RWPE2 (cell line): ENCODE measurements around the gene RAP1GDS1.

ENCODE experiments used
- ATAC-seq: fragments of 200-7000 bp; cut with Tn5 transposase; 3 replicates; pipeline ENCODE4 v1.9.1; 2021; ENCODE audit warnings: low read depth
- DNase-seq: peaks from one replicate; pipeline ENCODE4 v3.0.0-alpha.2; 2020; ENCODE audit warnings: low spot score
- H3K27ac ChIP-seq: fragments of 450-650 bp; 2 replicates; pipeline ENCODE4 v1.5.1; 2017; ENCODE audit warnings: mild to moderate bottlenecking; ENCODE audit not compliant: poor library complexity, severe bottlenecking
- H3K27me3 ChIP-seq: fragments of 250-450 bp; sonication (Bioruptor Pico); 2 replicates; pipeline ENCODE4 v1.5.1; 2021; ENCODE audit warnings: mild to moderate bottlenecking, moderate library complexity; ENCODE audit not compliant: insufficient read depth, poor library complexity, severe bottlenecking
- H3K36me3 ChIP-seq: fragments of 250-450 bp; sonication (Bioruptor Pico); 2 replicates; pipeline ENCODE4 v1.5.1; 2020; ENCODE audit warnings: low read depth, mild to moderate bottlenecking, moderate library complexity
- H3K4me1 ChIP-seq: fragments of 250-450 bp; sonication (Bioruptor Pico); 2 replicates; pipeline ENCODE4 v1.5.1; 2021; ENCODE audit warnings: mild to moderate bottlenecking, moderate library complexity; ENCODE audit not compliant: insufficient read depth, poor library complexity, severe bottlenecking
- H3K4me3 ChIP-seq: fragments of 250-450 bp; sonication (Bioruptor Pico); 2 replicates; pipeline ENCODE4 v1.5.1; 2021; ENCODE audit warnings: mild to moderate bottlenecking, moderate library complexity; ENCODE audit not compliant: severe bottlenecking
- H3K9me3 ChIP-seq: fragments of 250-450 bp; sonication (Bioruptor Pico); 2 replicates; pipeline ENCODE4 v1.5.1; 2021; ENCODE audit warnings: mild to moderate bottlenecking, moderate library complexity; ENCODE audit not compliant: severe bottlenecking
- CTCF ChIP-seq: fragments of 450-650 bp; IDR thresholded peaks from one replicate; pipeline ENCODE4 v1.5.1; 2017; ENCODE audit warnings: mild to moderate bottlenecking, moderate library complexity; ENCODE audit not compliant: poor library complexity, severe bottlenecking

RAP1GDS1 gene

GRCh38 chr4:98293104-98293887, 32.1 kb downstream of the RAP1GDS1 start:
- Histone ChIP-seq H3K9me3 (no peaks in the 10 kb centered on the region), H3K27ac (no peak overlapping the region), H3K4me1 (no peaks in the 10 kb centered on the region), H3K4me3 (no peak overlapping the region), H3K27me3 (no peaks in the 10 kb centered on the region), H3K36me3 (peaks cover 42% of the 10 kb centered on the region)
- TF ChIP-seq CTCF, result no peak
- DNase-seq, result no peak
- ATAC-seq, result no peak

- Histone ChIP-seq H3K36me3 (peaks cover 51% of the 10 kb centered on the region), H3K4me1 (no peaks in the 10 kb centered on the region), H3K27me3 (no peaks in the 10 kb centered on the region), H3K9me3 (peaks cover 4% of the 10 kb centered on the region), H3K27ac (no peak overlapping the region), H3K4me3 (no peak overlapping the region)
- DNase-seq (no peak), ATAC-seq (no peak)
- TF ChIP-seq CTCF, result no peak
Observed at GRCh38 chr4:98298022-98298421, 36.8 kb downstream of the RAP1GDS1 start.

- Histone ChIP-seq H3K27ac (no peak overlapping the region), H3K36me3 (peaks cover 24% of the 10 kb centered on the region), H3K9me3 (peaks cover 8% of the 10 kb centered on the region), H3K4me3 (no peak overlapping the region), H3K27me3 (no peaks in the 10 kb centered on the region), H3K4me1 (no peaks in the 10 kb centered on the region)
- no peak for DNase-seq
- ATAC-seq, result no peak
- TF ChIP-seq CTCF, result no peak
Observed at GRCh38 chr4:98300706-98301105, 39.5 kb downstream of the RAP1GDS1 start.

- Histone ChIP-seq H3K27ac (no peak overlapping the region), H3K4me3 (no peak overlapping the region), H3K4me1 (no peaks in the 10 kb centered on the region), H3K36me3 (peaks cover 12% of the 10 kb centered on the region; the same call in 1 of the 2 replicates), H3K27me3 (no peaks in the 10 kb centered on the region), H3K9me3 (peaks cover 8% of the 10 kb centered on the region)
- no peak for ATAC-seq
- no peak for TF ChIP-seq CTCF
- no peak for DNase-seq
Observed at GRCh38 chr4:98305576-98305975, 44.4 kb downstream of the RAP1GDS1 start.

GRCh38 chr4:98310867-98311266, 49.7 kb downstream of the RAP1GDS1 start:
- ATAC-seq, result no peak
- no peak for TF ChIP-seq CTCF
- no peak for DNase-seq
- Histone ChIP-seq H3K4me3 (no peak overlapping the region), H3K27me3 (no peaks in the 10 kb centered on the region), H3K9me3 (no peaks in the 10 kb centered on the region), H3K36me3 (0 out of 2 replicates have a peak, but pooled peaks cover 6% of the 10 kb centered on the region), H3K27ac (no peak overlapping the region), H3K4me1 (no peaks in the 10 kb centered on the region)
